DMS 273 (cell line): ENCODE data around the gene NR2F1-AS1.
A peak's percentile ranks its signal among the peaks of the same experiment; 100 is the strongest.

Source experiments
- DNase-seq: peaks from one replicate; lab custom pipeline; 2025; ENCODE audit not compliant: unreplicated experiment; lab: John Stamatoyannopoulos, UW

Gene NR2F1-AS1

GRCh38 chr5:93603793-93604643, 23.0 kb upstream of the NR2F1-AS1 start:
- peak; percentile 48 for DNase-seq

- no peak for DNase-seq
These were observed 22.2 kb upstream of the NR2F1-AS1 start for GRCh38 chr5:93603078-93603792.

GRCh38 chr5:93602241-93603077, 21.4 kb upstream of the NR2F1-AS1 start:
- DNase-seq: no peak

GRCh38 chr5:93601802-93602155, 20.8 kb upstream of the NR2F1-AS1 start:
- peak; percentile 22 for DNase-seq

- DNase-seq: no peak
These were observed 20.2 kb upstream of the NR2F1-AS1 start for GRCh38 chr5:93601071-93601801.

- peak; percentile 40 for DNase-seq
These were observed 19.5 kb upstream of the NR2F1-AS1 start for GRCh38 chr5:93600409-93601070.

GRCh38 chr5:93599399-93600120, 18.5 kb upstream of the NR2F1-AS1 start:
- no peak for DNase-seq

GRCh38 chr5:93599001-93599379, 18.0 kb upstream of the NR2F1-AS1 start:
- DNase-seq: no peak

GRCh38 chr5:93598091-93599000, 17.3 kb upstream of the NR2F1-AS1 start:
- no peak for DNase-seq

- DNase-seq: no peak
These were observed 15.9 kb upstream of the NR2F1-AS1 start for GRCh38 chr5:93596676-93597490.

GRCh38 chr5:93596310-93596675, 15.3 kb upstream of the NR2F1-AS1 start:
- no peak for DNase-seq

- no peak for DNase-seq
These were observed 14.6 kb upstream of the NR2F1-AS1 start for GRCh38 chr5:93595420-93596147.

- DNase-seq: no peak
These were observed 13.8 kb upstream of the NR2F1-AS1 start for GRCh38 chr5:93594591-93595419.

GRCh38 chr5:93593476-93594131, 12.6 kb upstream of the NR2F1-AS1 start:
- no peak for DNase-seq

GRCh38 chr5:93592883-93593282, 11.9 kb upstream of the NR2F1-AS1 start:
- DNase-seq: no peak
